ENCODE data around the gene GRIK2. TPM values are rescaled to one million over a fixed set of nuclear protein-coding genes. Genes with fewer than 3 reads are reported as not detected.

Gene GRIK2
- total RNA-seq, 1 experiment from 2014 or later = 0.55 TPM

DNA sequence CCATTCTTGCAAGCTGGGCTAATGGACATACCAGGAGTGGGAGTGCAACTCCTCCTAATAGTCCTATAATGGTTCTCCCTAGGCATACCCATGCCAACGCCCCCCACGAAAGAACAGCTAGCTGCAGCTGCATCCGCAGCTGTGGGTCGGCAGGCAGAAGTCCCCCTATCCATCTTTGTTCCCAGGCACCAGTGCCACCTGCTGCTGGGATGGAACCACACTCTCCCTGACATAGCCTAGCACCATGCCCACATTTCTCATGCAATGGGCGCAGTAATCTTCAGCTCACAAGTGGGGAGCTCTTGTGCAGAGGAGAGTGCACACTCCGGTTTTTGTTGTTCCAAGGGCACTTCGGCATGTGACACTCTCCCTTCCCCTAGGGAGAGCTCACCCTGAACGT lies 567.8 kb downstream of the GRIK2 start:
- no TSS peak for BruUV-seq (replicated peaks)
- Histone ChIP-seq H3K4me1 (ENCODE audit: insufficient read depth, low read length) (no peaks in the 10 kb centered on the region), H4K20me1 (ENCODE audit: low read length) (no peaks in the 10 kb centered on the region), H3K79me2 (ENCODE audit: low read length) (no peaks in the 10 kb centered on the region), H3K9ac (ENCODE audit: low read length) (no peak overlapping the region), H3K36me3 (ENCODE audit: low read depth, low read length) (no peaks in the 10 kb centered on the region), H3K27ac (ENCODE audit: low read length) (no peak overlapping the region), H3K27me3 (ENCODE audit: low read length) (no peaks in the 10 kb centered on the region), H3F3A (ENCODE audit: low read length, unreplicated experiment) (no peaks in the 10 kb centered on the region), H3K9me3 (ENCODE audit: low read length) (no peaks in the 10 kb centered on the region), H2AFZ (ENCODE audit: low read length) (no peak overlapping the region), H3K9me2 (replicated peaks; ENCODE audit: low read length) (no peaks in the 10 kb centered on the region), H3K4me3 (ENCODE audit: low read length) (no peak overlapping the region), H3K4me2 (ENCODE audit: low read length) (no peak overlapping the region)
- ChIA-PET POLR2A (ENCODE audit: unreplicated experiment) (no interaction called here), CTCF (no interaction called here)
- intact Hi-C loops (cut with micrococcal nuclease) = no loop called here
- TF ChIP-seq, protein P1, sequence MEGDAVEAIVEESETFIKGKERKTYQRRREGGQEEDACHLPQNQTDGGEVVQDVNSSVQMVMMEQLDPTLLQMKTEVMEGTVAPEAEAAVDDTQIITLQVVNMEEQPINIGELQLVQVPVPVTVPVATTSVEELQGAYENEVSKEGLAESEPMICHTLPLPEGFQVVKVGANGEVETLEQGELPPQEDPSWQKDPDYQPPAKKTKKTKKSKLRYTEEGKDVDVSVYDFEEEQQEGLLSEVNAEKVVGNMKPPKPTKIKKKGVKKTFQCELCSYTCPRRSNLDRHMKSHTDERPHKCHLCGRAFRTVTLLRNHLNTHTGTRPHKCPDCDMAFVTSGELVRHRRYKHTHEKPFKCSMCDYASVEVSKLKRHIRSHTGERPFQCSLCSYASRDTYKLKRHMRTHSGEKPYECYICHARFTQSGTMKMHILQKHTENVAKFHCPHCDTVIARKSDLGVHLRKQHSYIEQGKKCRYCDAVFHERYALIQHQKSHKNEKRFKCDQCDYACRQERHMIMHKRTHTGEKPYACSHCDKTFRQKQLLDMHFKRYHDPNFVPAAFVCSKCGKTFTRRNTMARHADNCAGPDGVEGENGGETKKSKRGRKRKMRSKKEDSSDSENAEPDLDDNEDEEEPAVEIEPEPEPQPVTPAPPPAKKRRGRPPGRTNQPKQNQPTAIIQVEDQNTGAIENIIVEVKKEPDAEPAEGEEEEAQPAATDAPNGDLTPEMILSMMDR (conservative IDR thresholded peaks at IDR 0.05; ENCODE audit: low read depth, low read length) = no peak
- TF ChIP-seq EZH2phosphoT487 (IDR thresholded peaks at IDR 0.05; ENCODE audit: borderline replicate concordance, low read length) (no peak), EZH2 (IDR thresholded peaks at IDR 0.05; ENCODE audit: low read length, unreplicated experiment) (no peak)
- ATAC-seq (no peak), DNase-seq (no peak)

DNA sequence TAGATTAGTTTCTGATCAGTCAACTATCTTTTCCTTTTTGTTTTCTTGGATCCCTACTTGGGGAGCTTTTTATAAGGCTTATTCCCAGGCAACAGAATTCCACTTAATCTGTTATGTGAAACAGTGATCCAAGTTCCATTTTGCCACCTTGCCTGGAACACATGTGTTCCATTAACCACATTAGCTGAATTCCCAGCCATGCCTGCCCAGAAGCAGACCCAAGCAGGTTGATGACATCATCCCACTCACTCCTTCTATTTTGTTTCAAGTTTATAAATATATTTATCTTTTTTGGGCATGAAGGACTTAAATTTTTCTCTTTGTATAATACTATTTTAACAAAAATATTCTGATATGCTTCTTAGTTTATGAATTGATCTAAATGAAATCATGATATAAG lies 587.4 kb downstream of the GRIK2 start:
- no peaks in the 10 kb centered on the region for H3K79me2 ChIP-seq (ENCODE audit: low read length)
- H3K27ac ChIP-seq (ENCODE audit: low read length) = no peak overlapping the region
- no peaks in the 10 kb centered on the region for H3K4me1 ChIP-seq (ENCODE audit: insufficient read depth, low read length)
- ATAC-seq = no peak
- no peaks in the 10 kb centered on the region for H4K20me1 ChIP-seq (ENCODE audit: low read length)
- H3K9me2 ChIP-seq (replicated peaks; ENCODE audit: low read length) = no peaks in the 10 kb centered on the region
- no peak overlapping the region for H3K4me2 ChIP-seq (ENCODE audit: low read length)
- H3K36me3 ChIP-seq (ENCODE audit: low read depth, low read length) = no peaks in the 10 kb centered on the region
- TF ChIP-seq EZH2 (IDR thresholded peaks at IDR 0.05; ENCODE audit: low read length, unreplicated experiment) (no peak), EZH2phosphoT487 (IDR thresholded peaks at IDR 0.05; ENCODE audit: borderline replicate concordance, low read length) (no peak)
- TF ChIP-seq, protein P1 (conservative IDR thresholded peaks at IDR 0.05; ENCODE audit: low read depth, low read length) = no peak
- no peak overlapping the region for H3K9ac ChIP-seq (ENCODE audit: low read length)
- no peak for DNase-seq
- ChIA-PET POLR2A (ENCODE audit: unreplicated experiment) (no interaction called here), CTCF (no interaction called here)
- H3K4me3 ChIP-seq (ENCODE audit: low read length) = no peak overlapping the region
- no peaks in the 10 kb centered on the region for H3K27me3 ChIP-seq (ENCODE audit: low read length)
- H3K9me3 ChIP-seq (ENCODE audit: low read length) = no peaks in the 10 kb centered on the region
- no peaks in the 10 kb centered on the region for H3F3A ChIP-seq (ENCODE audit: low read length, unreplicated experiment)
- intact Hi-C loops (cut with micrococcal nuclease) = no loop called here
- H2AFZ ChIP-seq (ENCODE audit: low read length) = no peak overlapping the region
- BruUV-seq (replicated peaks) = no TSS peak

DNA sequence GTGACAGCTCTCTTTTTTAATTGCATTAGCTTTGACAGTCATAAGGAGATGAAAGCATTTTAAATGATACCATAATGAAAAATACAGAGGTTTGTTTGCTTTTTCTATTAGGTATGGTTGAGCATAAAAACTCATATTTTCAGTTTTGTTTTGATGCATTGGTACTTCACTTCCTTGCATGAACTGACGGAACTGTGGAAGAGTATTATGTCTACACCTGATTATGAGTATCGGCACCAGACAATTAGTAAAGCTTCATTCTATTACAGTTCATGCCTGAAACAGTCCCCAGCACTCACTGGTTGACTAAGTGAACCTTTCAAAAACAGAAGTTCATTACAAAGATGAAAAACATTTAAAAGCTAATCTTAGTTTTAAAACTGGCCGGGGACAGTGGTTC lies 593.0 kb downstream of the GRIK2 start:
- no TSS peak for BruUV-seq (replicated peaks)
- TF ChIP-seq EZH2 (IDR thresholded peaks at IDR 0.05; ENCODE audit: low read length, unreplicated experiment) = no peak
- TF ChIP-seq, protein P1 (conservative IDR thresholded peaks at IDR 0.05; ENCODE audit: low read depth, low read length) = no peak
- no peak for TF ChIP-seq EZH2phosphoT487 (IDR thresholded peaks at IDR 0.05; ENCODE audit: borderline replicate concordance, low read length)

More for the DNA sequence above, 593.0 kb downstream of the GRIK2 start:
- Histone ChIP-seq H3K27ac (ENCODE audit: low read length) (no peak overlapping the region), H4K20me1 (ENCODE audit: low read length) (no peaks in the 10 kb centered on the region), H3K79me2 (ENCODE audit: low read length) (no peaks in the 10 kb centered on the region), H3K36me3 (ENCODE audit: low read depth, low read length) (no peaks in the 10 kb centered on the region), H3K9ac (ENCODE audit: low read length) (no peak overlapping the region), H3K4me3 (ENCODE audit: low read length) (no peak overlapping the region), H3F3A (ENCODE audit: low read length, unreplicated experiment) (no peaks in the 10 kb centered on the region), H3K4me1 (ENCODE audit: insufficient read depth, low read length) (no peaks in the 10 kb centered on the region), H3K4me2 (ENCODE audit: low read length) (no peak overlapping the region), H3K27me3 (ENCODE audit: low read length) (no peaks in the 10 kb centered on the region), H3K9me3 (ENCODE audit: low read length) (no peaks in the 10 kb centered on the region), H2AFZ (ENCODE audit: low read length) (no peak overlapping the region), H3K9me2 (replicated peaks; ENCODE audit: low read length) (no peaks in the 10 kb centered on the region)
- ATAC-seq = no peak
- CTCF ChIA-PET = no interaction called here
- POLR2A ChIA-PET (ENCODE audit: unreplicated experiment) = no interaction called here
- DNase-seq = no peak
- intact Hi-C loops (cut with micrococcal nuclease) = no loop called here
